ENCODE measurements around the gene FBLN7. TPM values are rescaled to one million over a fixed set of nuclear protein-coding genes. Genes with fewer than 3 reads are reported as not detected.
A peak's percentile ranks its signal among the peaks of the same experiment; 100 is the strongest.

FBLN7 gene
- total RNA-seq, 1 donor from 2014 or later: 9.3 TPM

DNA sequence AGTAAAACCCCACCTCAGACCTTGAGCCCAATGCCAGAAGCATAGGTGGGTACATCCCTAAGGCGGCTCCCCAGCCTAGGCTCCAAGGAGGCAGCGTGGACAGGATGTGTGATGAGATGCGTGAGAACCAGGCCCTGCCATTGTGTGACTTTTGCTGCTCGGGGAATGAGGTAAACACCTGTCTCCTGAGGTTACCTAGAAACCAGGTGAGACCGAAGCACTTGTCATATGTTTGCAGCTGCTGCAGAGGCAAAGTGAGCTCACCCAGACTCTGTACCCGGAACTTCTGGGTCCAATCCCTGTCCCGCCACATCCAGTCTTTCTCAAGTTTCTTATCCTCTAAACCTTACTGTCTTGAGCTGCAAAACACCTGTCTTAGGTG lies 3.4 kb downstream of the FBLN7 start:
- Mint-ChIP-seq H3K4me3 (ENCODE audit: low read depth) (no peak overlapping the region), H3K36me3 (ENCODE audit: insufficient read depth) (peaks cover 2% of the 10 kb centered on the region), H3K27ac (peak overlapping the region; percentile 46), H3K9me3 (ENCODE audit: low read depth) (no peaks in the 10 kb centered on the region), H3K27me3 (peaks cover 19% of the 10 kb centered on the region), H3K4me1 (ENCODE audit: low read depth) (peaks cover 4% of the 10 kb centered on the region)
- no peak for DNase-seq (ENCODE audit: low spot score, unreplicated experiment)
- TF ChIP-seq CTCF (IDR thresholded peaks at IDR 0.05; ENCODE audit: unreplicated experiment): no peak

GRCh38 chr2:112142525-112143078 lies 4.4 kb downstream of the FBLN7 start:
- H3K9me3 Mint-ChIP-seq (ENCODE audit: low read depth): no peaks in the 10 kb centered on the region
- no peak for TF ChIP-seq CTCF (IDR thresholded peaks at IDR 0.05; ENCODE audit: unreplicated experiment)
- no peak for DNase-seq (ENCODE audit: low spot score, unreplicated experiment)
- no peak overlapping the region for H3K27ac Mint-ChIP-seq
- no peak overlapping the region for H3K4me3 Mint-ChIP-seq (ENCODE audit: low read depth)
- H3K36me3 Mint-ChIP-seq (ENCODE audit: insufficient read depth): peaks cover 2% of the 10 kb centered on the region
- peaks cover 13% of the 10 kb centered on the region for H3K27me3 Mint-ChIP-seq
- H3K4me1 Mint-ChIP-seq (ENCODE audit: low read depth): peaks cover 4% of the 10 kb centered on the region

GRCh38 chr2:112143150-112143549 lies 5.0 kb downstream of the FBLN7 start:
- H3K36me3 Mint-ChIP-seq (ENCODE audit: insufficient read depth): peaks cover 2% of the 10 kb centered on the region
- peaks cover 4% of the 10 kb centered on the region for H3K4me1 Mint-ChIP-seq (ENCODE audit: low read depth)
- H3K27ac Mint-ChIP-seq: no peak overlapping the region
- no peak overlapping the region for H3K4me3 Mint-ChIP-seq (ENCODE audit: low read depth)
- peaks cover 9% of the 10 kb centered on the region for H3K27me3 Mint-ChIP-seq
- no peak for TF ChIP-seq CTCF (IDR thresholded peaks at IDR 0.05; ENCODE audit: unreplicated experiment)
- DNase-seq (ENCODE audit: low spot score, unreplicated experiment): no peak
- no peaks in the 10 kb centered on the region for H3K9me3 Mint-ChIP-seq (ENCODE audit: low read depth)

DNA sequence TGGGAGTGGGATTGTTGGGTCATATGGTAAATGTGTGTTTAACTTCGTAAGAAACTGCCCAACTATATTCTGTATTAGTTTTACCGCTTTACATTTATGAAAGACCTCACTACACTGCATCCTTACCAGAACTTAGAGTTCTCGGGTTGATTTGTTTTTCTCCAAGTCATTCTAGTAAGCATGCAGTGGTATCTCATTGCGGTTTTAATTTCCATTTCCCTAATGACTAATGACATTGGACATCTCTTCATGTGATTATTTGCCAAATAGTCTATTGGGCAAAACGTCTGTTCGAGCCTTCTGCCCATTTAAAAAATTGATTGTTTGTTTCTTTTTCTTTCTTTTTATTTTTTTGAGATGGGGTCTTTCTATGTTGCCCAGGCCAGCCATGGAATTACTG lies 6.8 kb downstream of the FBLN7 start:
- no peak for DNase-seq (ENCODE audit: low spot score, unreplicated experiment)
- H3K27ac Mint-ChIP-seq: no peak overlapping the region
- peaks cover 2% of the 10 kb centered on the region for H3K36me3 Mint-ChIP-seq (ENCODE audit: insufficient read depth)
- TF ChIP-seq CTCF (IDR thresholded peaks at IDR 0.05; ENCODE audit: unreplicated experiment): no peak
- no peak overlapping the region for H3K4me3 Mint-ChIP-seq (ENCODE audit: low read depth)
- H3K4me1 Mint-ChIP-seq (ENCODE audit: low read depth): peaks cover 4% of the 10 kb centered on the region
- H3K9me3 Mint-ChIP-seq (ENCODE audit: low read depth): no peaks in the 10 kb centered on the region
- H3K27me3 Mint-ChIP-seq: peaks cover 9% of the 10 kb centered on the region

GRCh38 chr2:112147382-112148168 lies 9.4 kb downstream of the FBLN7 start:
- Mint-ChIP-seq H3K27me3 (no peaks in the 10 kb centered on the region), H3K36me3 (ENCODE audit: insufficient read depth) (peaks cover 2% of the 10 kb centered on the region), H3K4me1 (ENCODE audit: low read depth) (no peaks in the 10 kb centered on the region), H3K9me3 (ENCODE audit: low read depth) (no peaks in the 10 kb centered on the region), H3K4me3 (ENCODE audit: low read depth) (no peak overlapping the region), H3K27ac (no peak overlapping the region)
- no peak for DNase-seq (ENCODE audit: low spot score, unreplicated experiment)
- no peak for TF ChIP-seq CTCF (IDR thresholded peaks at IDR 0.05; ENCODE audit: unreplicated experiment)
